IMR-90 (cell line): ENCODE data around the gene PNPLA2. TPM values are rescaled to one million over a fixed set of nuclear protein-coding genes. Genes with fewer than 3 reads are reported as not detected.

ENCODE experiments used
- ATAC-seq: fragments of 200-7000 bp; cut with Tn5 transposase; 2 replicates; pipeline ENCODE4 v1.9.1; 2020; ENCODE audit warnings: low read depth, mild to moderate bottlenecking, moderate library complexity
- BruUV-seq: library from RNA; stranded (reverse); fragments of 400-500 nt; replicated peaks from 2 replicates; lab custom pipeline; 2021; lab: Mats Ljungman, UMichigan
- CTCF ChIA-PET: fragments of 300-600 bp; formaldehyde crosslinking; extraction: SDS; loops from one replicate; lab custom pipeline; 2021; ENCODE audit warnings: antibody characterized with exemption; lab: Yijun Ruan, JAX
- POLR2A ChIA-PET: fragments of 300-600 bp; sonication (Branson Sonifier 250); formaldehyde crosslinking; loops from one replicate; lab custom pipeline; 2022; ENCODE audit warnings: antibody characterized with exemption; ENCODE audit not compliant: unreplicated experiment; lab: Charles Lee
- DNase-seq: peaks from one replicate; pipeline ENCODE4 v3.0.0; 2013
- H2AFZ ChIP-seq: replicated peaks from 2 replicates; pipeline ENCODE3; 2013; ENCODE audit warnings: low read length, mild to moderate bottlenecking; ENCODE audit not compliant: poor library complexity
- H2AK5ac ChIP-seq: 2 replicates; pipeline ENCODE4 v1.6.1; 2013; ENCODE audit warnings: low read depth, low read length, inconsistent platforms
- H2AK9ac ChIP-seq: replicated peaks from 2 replicates; pipeline ENCODE3; 2013; ENCODE audit warnings: mild to moderate bottlenecking, low read depth, low read length, moderate library complexity; ENCODE audit not compliant: poor library complexity
- H2BK120ac ChIP-seq: 2 replicates; pipeline ENCODE4 v1.6.1; 2013; ENCODE audit warnings: low read depth, low read length, inconsistent platforms
- H2BK15ac ChIP-seq: 3 replicates; pipeline ENCODE4 v1.6.1; 2013; ENCODE audit warnings: low read depth, low read length, inconsistent platforms
- H2BK20ac ChIP-seq: 2 replicates; pipeline ENCODE4 v1.6.1; 2013; ENCODE audit warnings: low read depth, mild to moderate bottlenecking, inconsistent platforms, low read length, moderate library complexity
- H2BK5ac ChIP-seq: 2 replicates; pipeline ENCODE4 v1.6.1; 2013; ENCODE audit warnings: mild to moderate bottlenecking, low read depth, low read length, inconsistent platforms; ENCODE audit not compliant: poor library complexity, severe bottlenecking
- H3K14ac ChIP-seq: replicated peaks from 2 replicates; pipeline ENCODE4 v1.6.1; 2013; ENCODE audit warnings: low read depth, low read length, inconsistent platforms
- H3K18ac ChIP-seq: 2 replicates; pipeline ENCODE4 v1.6.1; 2013; ENCODE audit warnings: low read depth, low read length, control low read depth
- H3K23ac ChIP-seq: 2 replicates; pipeline ENCODE4 v1.6.1; 2013; ENCODE audit warnings: low read depth, low read length, inconsistent platforms
- H3K27ac ChIP-seq: 2 replicates; pipeline ENCODE4 v1.5.1; 2013; ENCODE audit warnings: mild to moderate bottlenecking, control low read depth, low read length; ENCODE audit not compliant: insufficient read depth
- H3K27me3 ChIP-seq: 2 replicates; pipeline ENCODE4 v1.6.1; 2013; ENCODE audit warnings: low read length; ENCODE audit not compliant: control insufficient read depth, insufficient read depth
- H3K36me3 ChIP-seq: 2 replicates; pipeline ENCODE4 v1.6.1; 2013; ENCODE audit warnings: low read length, mixed read lengths; ENCODE audit not compliant: control insufficient read depth, insufficient read depth
- H3K4ac ChIP-seq: 2 replicates; pipeline ENCODE4 v1.6.1; 2013; ENCODE audit warnings: low read depth, low read length, inconsistent platforms
- H3K4me1 ChIP-seq: 2 replicates; pipeline ENCODE4 v1.6.1; 2013; ENCODE audit warnings: low read length, mixed read lengths; ENCODE audit not compliant: control insufficient read depth, insufficient read depth
- H3K4me2 ChIP-seq: 2 replicates; pipeline ENCODE4 v1.6.1; 2013; ENCODE audit warnings: low read depth, mild to moderate bottlenecking, control low read depth, low read length, moderate library complexity
- H3K4me3 ChIP-seq: 2 replicates; pipeline ENCODE4 v1.5.1; 2013; ENCODE audit warnings: low read depth, mild to moderate bottlenecking, control low read depth, low read length, moderate library complexity; ENCODE audit not compliant: insufficient read depth
- H3K56ac ChIP-seq: 2 replicates; pipeline ENCODE4 v1.6.1; 2013; ENCODE audit warnings: low read length, inconsistent platforms; ENCODE audit not compliant: insufficient read depth; ENCODE audit errors: extremely low read depth
- H3K79me1 ChIP-seq, 2 experiments: 2 replicates each; pipeline ENCODE4 v1.6.1; 2013; ENCODE audit warnings: low read length in 2 of 2, inconsistent platforms in 1 of 2, low read depth in 1 of 2
- H3K9ac ChIP-seq: 2 replicates; pipeline ENCODE4 v1.6.1; 2013; ENCODE audit warnings: low read depth, low read length, control low read depth
- H3K9me1 ChIP-seq: 2 replicates; pipeline ENCODE4 v1.6.1; 2013; ENCODE audit warnings: low read length, inconsistent platforms; ENCODE audit not compliant: insufficient read depth
- H3K9me3 ChIP-seq: 2 replicates; pipeline ENCODE4 v1.6.1; 2013; ENCODE audit warnings: low read length; ENCODE audit not compliant: control insufficient read depth, insufficient read depth
- H4K20me1 ChIP-seq: 2 replicates; pipeline ENCODE4 v1.6.1; 2013; ENCODE audit warnings: low read length, inconsistent platforms; ENCODE audit not compliant: insufficient read depth
- H4K5ac ChIP-seq: 2 replicates; pipeline ENCODE4 v1.6.1; 2013; ENCODE audit warnings: mild to moderate bottlenecking, low read depth, low read length, control low read depth
- H4K8ac ChIP-seq, 2 experiments: 2 replicates each; pipeline ENCODE4 v1.6.1; 2013; ENCODE audit warnings: low read depth in 2 of 2, low read length in 2 of 2, control low read depth in 1 of 2, inconsistent platforms in 1 of 2
- H4K91ac ChIP-seq: 2 replicates; pipeline ENCODE4 v1.6.1; 2013; ENCODE audit warnings: low read depth, low read length, inconsistent platforms; ENCODE audit not compliant: insufficient read depth
- CEBPB ChIP-seq: IDR thresholded peaks from 2 replicates; pipeline ENCODE4 v1.6.1; 2012; ENCODE audit warnings: low read depth, low read length, improper control_type of control experiment
- CTCF ChIP-seq: conservative IDR thresholded peaks from 2 replicates; pipeline ENCODE4 v1.5.1; 2012; ENCODE audit warnings: mild to moderate bottlenecking, low read depth, low read length, improper control_type of control experiment
- FOS ChIP-seq: fragments of 150-350 bp; IDR thresholded peaks from 2 replicates; pipeline ENCODE4 v1.6.1; 2016; ENCODE audit warnings: low read depth, low read length
- MXI1 ChIP-seq: IDR thresholded peaks from 2 replicates; pipeline ENCODE4 v1.6.1; 2012; ENCODE audit warnings: low read depth, mild to moderate bottlenecking, low read length, moderate library complexity, borderline replicate concordance
- RFX5 ChIP-seq: IDR thresholded peaks from 2 replicates; pipeline ENCODE4 v1.8.0; 2012; ENCODE audit warnings: low read depth, mild to moderate bottlenecking, low read length, moderate library complexity
- WGBS, 2 experiments: methylation state at CpG; one replicate each; pipeline versions ENCODE4 v1.1.5 to v1.1.7; 2013; ENCODE audit warnings: missing lambda C conversion rate in 2 of 2; ENCODE audit not compliant: insufficient read length in 1 of 2; ENCODE audit errors: extremely low coverage in 2 of 2; 5-methylcytosine and 5-hydroxymethylcytosine counted together
- dilution Hi-C: fragments of 300-500 bp; cut with HindIII; formaldehyde crosslinking; loops from one replicate; pipeline ENCODE4 v1.14.3; 2018; ENCODE audit warnings: low sequenced_read_pairs; ENCODE audit not compliant: unreplicated experiment
- in situ Hi-C: fragments of 300-500 bp; cut with MboI; formaldehyde crosslinking; loops from 3 replicates; pipeline ENCODE4 v1.14.3; 2019; ENCODE audit warnings: low sequenced_read_pairs, inconsistent platforms, mixed read lengths
- intact Hi-C: fragments of 100-400 bp; cut with micrococcal nuclease; formaldehyde crosslinking; loops from 2 replicates; pipeline ENCODE4 v1.10.0; 2022
- polyA plus RNA-seq, 3 experiments: library from polyadenylated mRNA; depleted of rRNA; stranded (reverse); fragments of >200 nt; gene quantifications; 2 replicates each; pipeline ENCODE4 v1.2.3, GENCODE V29; 2012; ENCODE audit warnings: low replicate concordance in 1 of 3
- total RNA-seq: library from RNA; depleted of rRNA; stranded (reverse); fragments of >200 nt; gene quantifications from 2 replicates; pipeline ENCODE4 v1.2.3, GENCODE V29; 2012
- TF ChIP-seq, protein P1 (sequence below): fragments of 150-350 bp; IDR thresholded peaks from 2 replicates; pipeline ENCODE4 v1.6.1; 2016; ENCODE audit warnings: low read depth, mild to moderate bottlenecking, low read length, moderate library complexity, borderline replicate concordance

Gene PNPLA2
- total and polyA plus RNA-seq, 2 of the 4 experiments (the other 2 are of a cell fraction), result 7.0 to 94.3 TPM

- H3K23ac ChIP-seq, result no peak overlapping the region
- H2AK9ac ChIP-seq, result peak overlapping the region; percentile 28
- H3K14ac ChIP-seq, result no peak overlapping the region
- peaks cover 20% of the 10 kb centered on the region for H3K36me3 ChIP-seq
- H2AK5ac ChIP-seq, result no peak overlapping the region
- no peak overlapping the region for H3K9ac ChIP-seq
- 95% methylated on average over 11 of the region's 27 CpGs; no CpG with 5 or more reads in 1 of the 2 experiments for WGBS, 2 experiments
- no peak overlapping the region for H4K91ac ChIP-seq
- H2BK120ac ChIP-seq, result no peak overlapping the region
- in situ Hi-C loops (no loop called here), dilution Hi-C loops (no loop called here), intact Hi-C loops (no loop called here)
- TF ChIP-seq MXI1 (no peak), CTCF (no peak), RFX5 (no peak), CEBPB (no peak), FOS (no peak)
- TF ChIP-seq, protein P1, sequence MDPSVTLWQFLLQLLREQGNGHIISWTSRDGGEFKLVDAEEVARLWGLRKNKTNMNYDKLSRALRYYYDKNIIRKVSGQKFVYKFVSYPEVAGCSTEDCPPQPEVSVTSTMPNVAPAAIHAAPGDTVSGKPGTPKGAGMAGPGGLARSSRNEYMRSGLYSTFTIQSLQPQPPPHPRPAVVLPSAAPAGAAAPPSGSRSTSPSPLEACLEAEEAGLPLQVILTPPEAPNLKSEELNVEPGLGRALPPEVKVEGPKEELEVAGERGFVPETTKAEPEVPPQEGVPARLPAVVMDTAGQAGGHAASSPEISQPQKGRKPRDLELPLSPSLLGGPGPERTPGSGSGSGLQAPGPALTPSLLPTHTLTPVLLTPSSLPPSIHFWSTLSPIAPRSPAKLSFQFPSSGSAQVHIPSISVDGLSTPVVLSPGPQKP, result no peak
- no peak overlapping the region for H3K18ac ChIP-seq
- POLR2A ChIA-PET, result no interaction called here
- H3K27ac ChIP-seq, result no peak overlapping the region
- no peak overlapping the region for H3K4me2 ChIP-seq
- H2BK15ac ChIP-seq, result no peak overlapping the region
- ATAC-seq (no peak), DNase-seq (no peak)
- H3K27me3 ChIP-seq, result no peaks in the 10 kb centered on the region
- peaks cover 9 to 83% of the 10 kb centered on the region in 2 experiments for H3K79me1 ChIP-seq
- H2BK20ac ChIP-seq, result no peak overlapping the region
- peaks cover 14% of the 10 kb centered on the region; the same call in 1 of the 2 replicates for H3K4me1 ChIP-seq
- CTCF ChIA-PET, result no interaction called here
- H3K4ac ChIP-seq, result no peak overlapping the region
- H3K56ac ChIP-seq, result no peak overlapping the region
- no peak overlapping the region for H4K8ac ChIP-seq
- H2BK5ac ChIP-seq, result no peak overlapping the region
- peaks cover 75% of the 10 kb centered on the region for H4K20me1 ChIP-seq
- H4K5ac ChIP-seq, result no peak overlapping the region
- H3K9me3 ChIP-seq, result no peaks in the 10 kb centered on the region
- H2AFZ ChIP-seq, result no peak overlapping the region
- no peak overlapping the region for H3K4me3 ChIP-seq
- H3K9me1 ChIP-seq, result no peaks in the 10 kb centered on the region
- BruUV-seq, result no TSS peak
Observed at GRCh38 chr11:853682-854448, 35.2 kb downstream of the PNPLA2 start.
